Transverse colon (tissue), 4 donors: Measurements from ENCODE around the gene SLIT3.

Source experiments
- EP300 ChIP-seq: sonication (generic); formaldehyde crosslinking; IDR thresholded peaks from one replicate; pipeline ENCODE4 v1.6.1; 2017; ENCODE audit warnings: antibody characterized with exemption, low read depth
- POLR2A ChIP-seq: fragments of 450-650 bp; IDR thresholded peaks from one replicate; pipeline ENCODE4 v1.6.1; 2016; ENCODE audit warnings: antibody characterized with exemption, mild to moderate bottlenecking, moderate library complexity
- POLR2AphosphoS5 ChIP-seq, 3 donors: sonication (generic); formaldehyde crosslinking; IDR thresholded peaks; one replicate each; pipeline ENCODE4 v1.6.1; 2016; ENCODE audit warnings: antibody characterized with exemption in 3 of 3
- TF ChIP-seq, protein P1 (sequence below), 5 experiments: fragments of 200-600 bp in 3 of 5; fragments of 450-650 bp in 2 of 5; sonication (generic) in 3 of 5; IDR thresholded peaks; 1 replicate in 2 of 5; 2 replicates in 3 of 5; pipeline ENCODE4 v1.5.1; 2016 to 2017; ENCODE audit warnings: antibody characterized with exemption in 5 of 5, inconsistent platforms in 3 of 5, mild to moderate bottlenecking in 2 of 5, moderate library complexity in 1 of 5

DNA sequence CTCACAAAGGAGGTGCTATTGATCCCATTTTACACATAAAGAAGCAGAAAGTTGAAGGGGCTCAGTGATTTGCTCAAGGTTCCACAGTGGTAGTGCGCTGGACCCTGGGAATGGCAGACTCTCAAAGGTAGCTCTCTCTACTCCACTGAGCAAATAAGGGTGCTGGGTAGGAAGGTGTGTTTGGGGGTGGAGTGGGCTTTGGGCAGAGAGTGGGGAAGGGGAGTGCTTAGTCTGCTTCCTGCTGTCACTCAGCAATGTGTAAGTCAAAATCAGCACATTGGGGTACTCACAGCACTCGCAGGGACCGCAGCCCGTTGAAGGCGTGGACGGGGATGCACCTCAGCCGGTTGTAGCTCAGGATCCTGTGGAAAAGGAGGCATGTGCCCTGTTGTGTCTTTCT lies 579.0 kb downstream of the SLIT3 start:
- TF ChIP-seq, protein P1, sequence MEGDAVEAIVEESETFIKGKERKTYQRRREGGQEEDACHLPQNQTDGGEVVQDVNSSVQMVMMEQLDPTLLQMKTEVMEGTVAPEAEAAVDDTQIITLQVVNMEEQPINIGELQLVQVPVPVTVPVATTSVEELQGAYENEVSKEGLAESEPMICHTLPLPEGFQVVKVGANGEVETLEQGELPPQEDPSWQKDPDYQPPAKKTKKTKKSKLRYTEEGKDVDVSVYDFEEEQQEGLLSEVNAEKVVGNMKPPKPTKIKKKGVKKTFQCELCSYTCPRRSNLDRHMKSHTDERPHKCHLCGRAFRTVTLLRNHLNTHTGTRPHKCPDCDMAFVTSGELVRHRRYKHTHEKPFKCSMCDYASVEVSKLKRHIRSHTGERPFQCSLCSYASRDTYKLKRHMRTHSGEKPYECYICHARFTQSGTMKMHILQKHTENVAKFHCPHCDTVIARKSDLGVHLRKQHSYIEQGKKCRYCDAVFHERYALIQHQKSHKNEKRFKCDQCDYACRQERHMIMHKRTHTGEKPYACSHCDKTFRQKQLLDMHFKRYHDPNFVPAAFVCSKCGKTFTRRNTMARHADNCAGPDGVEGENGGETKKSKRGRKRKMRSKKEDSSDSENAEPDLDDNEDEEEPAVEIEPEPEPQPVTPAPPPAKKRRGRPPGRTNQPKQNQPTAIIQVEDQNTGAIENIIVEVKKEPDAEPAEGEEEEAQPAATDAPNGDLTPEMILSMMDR (IDR thresholded peaks at IDR 0.05) = no peak
- TF ChIP-seq POLR2A = no peak
- TF ChIP-seq EP300 = no peak
- TF ChIP-seq POLR2AphosphoS5 (IDR thresholded peaks at IDR 0.05) = no peak
